Measurements from ENCODE around the gene GTF3C5.
"Not testable (repeated sequence)": the region's sequence is repeated elsewhere in the genome, so short reads cannot be mapped to it uniquely, and the experiment has no call there.

DNA sequence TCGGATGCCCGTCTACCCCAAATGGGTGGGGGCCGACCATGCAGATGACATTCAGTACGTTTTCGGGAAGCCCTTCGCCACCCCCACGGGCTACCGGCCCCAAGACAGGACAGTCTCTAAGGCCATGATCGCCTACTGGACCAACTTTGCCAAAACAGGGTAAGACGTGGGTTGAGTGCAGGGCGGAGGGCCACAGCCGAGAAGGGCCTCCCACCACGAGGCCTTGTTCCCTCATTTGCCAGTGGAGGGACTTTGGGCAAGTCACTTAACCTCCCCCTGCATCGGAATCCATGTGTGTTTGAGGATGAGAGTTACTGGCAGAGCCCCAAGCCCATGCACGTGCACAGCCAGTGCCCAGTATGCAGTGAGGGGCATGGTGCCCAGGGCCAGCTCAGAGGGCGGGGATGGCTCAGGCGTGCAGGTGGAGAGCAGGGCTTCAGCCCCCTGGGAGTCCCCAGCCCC, 39.7 kb downstream of the GTF3C5 start:
- TF ChIP-seq, protein P1, sequence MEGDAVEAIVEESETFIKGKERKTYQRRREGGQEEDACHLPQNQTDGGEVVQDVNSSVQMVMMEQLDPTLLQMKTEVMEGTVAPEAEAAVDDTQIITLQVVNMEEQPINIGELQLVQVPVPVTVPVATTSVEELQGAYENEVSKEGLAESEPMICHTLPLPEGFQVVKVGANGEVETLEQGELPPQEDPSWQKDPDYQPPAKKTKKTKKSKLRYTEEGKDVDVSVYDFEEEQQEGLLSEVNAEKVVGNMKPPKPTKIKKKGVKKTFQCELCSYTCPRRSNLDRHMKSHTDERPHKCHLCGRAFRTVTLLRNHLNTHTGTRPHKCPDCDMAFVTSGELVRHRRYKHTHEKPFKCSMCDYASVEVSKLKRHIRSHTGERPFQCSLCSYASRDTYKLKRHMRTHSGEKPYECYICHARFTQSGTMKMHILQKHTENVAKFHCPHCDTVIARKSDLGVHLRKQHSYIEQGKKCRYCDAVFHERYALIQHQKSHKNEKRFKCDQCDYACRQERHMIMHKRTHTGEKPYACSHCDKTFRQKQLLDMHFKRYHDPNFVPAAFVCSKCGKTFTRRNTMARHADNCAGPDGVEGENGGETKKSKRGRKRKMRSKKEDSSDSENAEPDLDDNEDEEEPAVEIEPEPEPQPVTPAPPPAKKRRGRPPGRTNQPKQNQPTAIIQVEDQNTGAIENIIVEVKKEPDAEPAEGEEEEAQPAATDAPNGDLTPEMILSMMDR (IDR thresholded peaks at IDR 0.05; ENCODE audit: insufficient read depth, low read length, poor library complexity, severe bottlenecking) = not testable (repeated sequence)
- TF ChIP-seq EZH2phosphoT487 (conservative IDR thresholded peaks at IDR 0.05; ENCODE audit: low read length) = not testable (repeated sequence)

All from SU-DHL-6 (cell line).